ENCODE results near the gene PGC.

DNA sequence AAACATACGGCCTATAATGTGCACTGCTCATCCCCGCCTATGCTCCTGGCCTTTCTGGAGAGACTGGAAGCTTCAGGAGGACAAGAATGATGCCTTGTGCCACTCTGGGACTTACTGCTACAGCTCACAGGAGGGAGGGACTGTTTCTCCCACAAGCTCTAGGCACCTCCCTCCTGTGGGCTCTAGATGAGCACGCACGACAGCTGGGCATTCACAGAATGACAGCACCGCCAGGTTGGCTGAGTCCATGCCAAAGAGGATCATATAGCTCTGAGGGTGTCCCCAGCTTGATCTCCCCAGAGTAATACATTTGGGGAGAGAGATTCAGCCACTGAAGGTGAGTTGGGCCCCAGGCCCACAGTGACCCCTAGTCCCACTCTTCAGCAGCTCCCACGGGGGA is 10.1 kb upstream of the PGC start:
- TF ChIP-seq CTCF (IDR thresholded peaks at IDR 0.05; ENCODE audit: borderline replicate concordance, extremely low read depth, low read length, poor library complexity, severe bottlenecking) (no peak), EZH2 (IDR thresholded peaks at IDR 0.05; ENCODE audit: borderline replicate concordance, low read depth, low read length, severe bottlenecking) (no peak)
